Fibroblast of lung (primary cell): ENCODE data around the gene PAIP2.

Experiments
- EZH2 ChIP-seq: IDR thresholded peaks from 2 replicates; pipeline ENCODE4 v1.5.1; 2012; ENCODE audit warnings: low read length, control low read depth, mild to moderate bottlenecking; ENCODE audit errors: missing control alignments
- TF ChIP-seq, protein P1 (sequence below), 2 donors: IDR thresholded peaks in 1 of 2; conservative IDR thresholded peaks in 1 of 2; 1 replicate in 1 of 2; 2 replicates in 1 of 2; pipeline ENCODE4 v1.5.1; 2011 to 2012; ENCODE audit warnings: low read length in 2 of 2, control low read depth in 1 of 2, inconsistent platforms in 1 of 2, low read depth in 1 of 2, mild to moderate bottlenecking in 1 of 2

DNA sequence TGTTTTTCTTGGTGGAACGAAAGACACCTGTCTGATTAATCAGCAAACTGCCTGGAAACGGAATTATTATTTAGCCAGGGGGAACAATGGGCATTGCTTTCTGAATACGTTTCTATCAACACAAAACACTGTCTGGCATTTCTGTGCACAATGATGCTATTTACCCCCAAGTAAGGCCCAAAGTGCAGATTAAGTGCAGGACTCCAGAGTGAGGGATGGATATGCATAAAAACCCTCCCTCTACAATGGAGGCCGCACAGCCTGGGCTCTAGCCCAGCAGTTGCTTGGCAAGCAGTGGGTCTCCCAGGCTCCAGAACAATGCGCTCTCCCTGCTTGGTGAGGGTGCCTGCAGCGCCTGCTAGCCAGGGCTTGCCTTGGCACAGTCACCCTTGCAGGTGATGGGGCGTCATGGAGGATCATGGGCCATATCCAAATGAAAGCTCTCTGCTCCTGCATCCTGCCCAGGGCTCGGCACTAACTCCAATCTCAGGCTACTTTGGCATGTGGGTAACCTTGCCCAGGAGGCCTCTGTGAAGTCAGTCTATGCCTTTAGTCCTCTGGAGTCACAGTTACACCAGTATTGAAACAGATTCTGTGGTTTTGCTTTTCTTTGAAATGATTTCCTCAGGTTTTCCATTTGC, 73.7 kb downstream of the PAIP2 start:
- TF ChIP-seq, protein P1, sequence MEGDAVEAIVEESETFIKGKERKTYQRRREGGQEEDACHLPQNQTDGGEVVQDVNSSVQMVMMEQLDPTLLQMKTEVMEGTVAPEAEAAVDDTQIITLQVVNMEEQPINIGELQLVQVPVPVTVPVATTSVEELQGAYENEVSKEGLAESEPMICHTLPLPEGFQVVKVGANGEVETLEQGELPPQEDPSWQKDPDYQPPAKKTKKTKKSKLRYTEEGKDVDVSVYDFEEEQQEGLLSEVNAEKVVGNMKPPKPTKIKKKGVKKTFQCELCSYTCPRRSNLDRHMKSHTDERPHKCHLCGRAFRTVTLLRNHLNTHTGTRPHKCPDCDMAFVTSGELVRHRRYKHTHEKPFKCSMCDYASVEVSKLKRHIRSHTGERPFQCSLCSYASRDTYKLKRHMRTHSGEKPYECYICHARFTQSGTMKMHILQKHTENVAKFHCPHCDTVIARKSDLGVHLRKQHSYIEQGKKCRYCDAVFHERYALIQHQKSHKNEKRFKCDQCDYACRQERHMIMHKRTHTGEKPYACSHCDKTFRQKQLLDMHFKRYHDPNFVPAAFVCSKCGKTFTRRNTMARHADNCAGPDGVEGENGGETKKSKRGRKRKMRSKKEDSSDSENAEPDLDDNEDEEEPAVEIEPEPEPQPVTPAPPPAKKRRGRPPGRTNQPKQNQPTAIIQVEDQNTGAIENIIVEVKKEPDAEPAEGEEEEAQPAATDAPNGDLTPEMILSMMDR (conservative IDR thresholded peaks at IDR 0.05 in 1 of 2, IDR thresholded peaks at IDR 0.05 in 1 of 2; ENCODE audit: low read depth in 1 of 2, low read length in 2 of 2): no peak
- TF ChIP-seq EZH2: no peak
